ENCODE results near the gene PSPH.
"Not testable (repeated sequence)": the region's sequence is repeated elsewhere in the genome, so short reads cannot be mapped to it uniquely, and the experiment has no call there.

- TF ChIP-seq CTCF, EP300, POLR2AphosphoS5, POLR2A (IDR thresholded peaks at IDR 0.05): not testable (repeated sequence)
Observed at GRCh38 chr7:56092388-56092787, 41.1 kb upstream of the PSPH start.
